Activated naive CD4-positive, alpha-beta T cell treated with anti-CD3 and anti-CD28 coated beads, Interleukin-2, amount 50 U/mL, for 16 hours (primary cell): ENCODE measurements around the gene FGF11.
"Not testable (repeated sequence)": the region's sequence is repeated elsewhere in the genome, so short reads cannot be mapped to it uniquely, and the experiment has no call there.

Experiments used
- DNase-seq: peaks from one replicate; pipeline ENCODE4 v3.0.0-alpha.2; 2020

Gene FGF11

GRCh38 chr17:7464081-7464480 lies 24.8 kb downstream of the FGF11 start:
- no peak for DNase-seq

DNA sequence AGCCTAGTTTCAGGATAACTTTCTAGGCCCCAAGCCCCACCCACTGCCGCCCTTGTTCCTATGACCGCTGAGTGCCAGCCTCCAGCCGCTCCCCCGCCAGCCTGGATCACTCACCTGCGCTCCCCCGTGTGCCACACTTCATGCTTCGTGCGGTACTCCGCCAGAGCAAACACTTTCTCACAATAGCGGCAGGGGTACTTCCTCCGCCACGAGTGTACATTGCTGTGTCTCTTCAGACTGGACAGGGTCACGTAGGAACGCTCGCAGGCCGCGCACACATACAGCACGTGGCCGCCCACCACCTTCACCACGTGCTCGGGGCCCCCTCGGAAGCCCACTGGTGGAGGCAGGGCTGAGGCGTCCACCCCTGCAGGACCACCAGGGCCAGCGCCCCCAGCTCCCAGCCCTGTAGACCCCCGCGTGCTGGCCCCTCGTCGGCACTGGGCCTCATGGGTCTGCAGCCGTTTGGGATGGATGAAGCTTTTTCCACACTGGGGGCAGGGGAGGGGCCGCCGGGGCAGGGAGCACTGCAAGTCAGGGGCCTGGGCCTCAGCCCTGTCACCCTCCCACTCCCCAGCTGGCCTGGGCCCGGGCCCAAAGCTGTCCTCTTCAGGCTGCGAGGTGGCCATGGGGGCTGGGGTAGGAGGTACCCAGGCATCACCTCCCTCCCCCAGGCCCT lies 26.4 kb downstream of the FGF11 start:
- DNase-seq, result no peak

- no peak for DNase-seq
Measured at GRCh38 chr17:7466318-7466638, 27.0 kb downstream of the FGF11 start.

DNA sequence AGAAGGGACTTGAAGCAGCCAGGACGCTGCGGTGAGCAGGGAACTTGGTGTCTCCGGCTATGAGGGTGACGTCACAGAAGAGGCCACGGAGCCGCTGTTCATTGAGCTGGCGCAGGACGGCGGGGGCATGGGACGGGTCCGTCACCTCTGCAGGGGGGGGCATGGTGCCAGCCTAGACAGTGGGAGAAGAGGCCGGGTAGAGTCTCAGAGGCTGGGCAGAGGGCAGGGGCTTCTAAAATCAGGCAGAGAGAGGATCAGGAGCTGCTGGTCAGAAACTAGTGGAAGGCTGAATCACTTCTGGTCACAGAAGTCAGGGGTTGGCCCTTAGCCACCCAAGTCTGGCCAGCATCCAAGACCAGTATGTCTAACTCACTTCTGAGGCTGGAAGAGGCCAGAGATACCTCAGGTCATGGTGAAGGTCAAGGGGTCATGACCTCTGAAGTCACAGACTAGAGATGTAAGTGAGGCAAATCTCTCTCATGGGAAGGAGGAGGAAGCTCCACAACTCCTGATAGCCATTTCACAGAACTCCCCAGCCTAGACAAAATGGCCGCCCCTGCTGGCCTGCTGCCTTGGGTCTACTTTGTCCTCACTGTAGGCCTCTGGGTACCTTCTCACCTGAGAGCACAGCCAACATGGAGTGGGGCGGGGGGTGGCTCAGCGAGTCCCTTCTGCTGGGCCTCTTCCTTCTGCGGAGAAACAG lies 27.5 kb downstream of the FGF11 start:
- no peak for DNase-seq

DNA sequence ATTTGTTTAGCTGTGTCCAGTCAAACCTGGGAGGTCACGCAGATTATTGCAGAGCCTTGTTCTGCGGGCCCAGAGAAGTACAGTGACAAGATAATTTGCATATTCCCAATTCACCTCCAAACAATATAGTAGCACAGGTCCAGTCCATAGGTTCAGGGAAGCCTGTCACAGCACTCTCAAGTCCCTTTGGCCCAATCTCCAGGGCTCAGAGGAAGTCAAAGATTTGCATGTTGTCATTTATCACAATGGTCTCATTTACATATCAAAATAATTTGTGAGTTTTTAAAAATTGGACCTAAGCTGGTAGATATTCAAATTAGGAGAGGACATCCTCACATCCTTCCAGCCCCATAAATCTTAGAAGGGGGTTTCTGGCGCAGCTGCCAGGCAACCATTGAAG lies 28.2 kb downstream of the FGF11 start:
- no peak for DNase-seq

DNA sequence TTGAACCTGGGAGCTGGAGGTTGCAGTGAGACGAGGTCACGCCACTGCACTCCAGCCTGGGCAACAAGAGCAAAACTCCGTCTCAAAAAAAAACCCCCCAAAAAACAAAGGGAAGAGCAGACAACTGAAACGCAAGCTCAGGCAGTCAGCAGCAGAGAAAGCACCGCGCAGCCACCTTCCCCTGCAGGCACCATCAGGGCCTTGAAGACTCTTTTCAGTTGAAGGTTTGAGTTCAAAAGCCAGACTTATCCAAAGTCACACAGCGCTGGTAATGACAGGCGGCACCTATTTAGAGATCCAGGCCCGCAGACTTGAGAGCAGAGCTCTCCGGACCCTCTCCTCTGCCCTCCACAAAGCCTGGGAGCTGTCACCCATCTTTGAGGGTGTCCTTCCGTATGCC lies 29.0 kb downstream of the FGF11 start:
- DNase-seq, result no peak

- no peak for DNase-seq
Measured at GRCh38 chr17:7468804-7469389, 29.6 kb downstream of the FGF11 start.

DNA sequence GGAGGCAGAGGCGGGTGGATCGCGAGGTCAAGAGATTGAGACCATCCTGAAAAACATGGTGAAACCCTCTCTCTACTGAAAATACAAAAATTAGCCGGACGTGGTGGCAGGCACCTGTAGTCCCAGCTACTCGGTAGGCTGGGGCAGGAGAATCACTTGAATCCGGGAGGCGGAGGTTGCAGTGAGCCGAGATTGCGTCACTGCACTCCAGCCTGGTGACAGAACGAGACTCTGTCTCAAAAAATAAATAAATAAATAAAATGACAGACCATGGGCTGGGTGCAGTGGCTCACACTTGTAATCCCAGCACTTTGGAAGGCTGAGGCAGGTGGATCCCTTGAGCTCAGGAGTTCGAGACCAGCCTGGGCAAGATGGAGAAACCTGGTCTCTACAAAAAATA lies 30.5 kb downstream of the FGF11 start:
- not testable (repeated sequence) for DNase-seq

- not testable (repeated sequence) for DNase-seq
Measured at GRCh38 chr17:7470457-7470973, 31.2 kb downstream of the FGF11 start.

- no peak for DNase-seq
Measured at GRCh38 chr17:7471729-7472128, 32.4 kb downstream of the FGF11 start.

GRCh38 chr17:7474767-7475166 lies 35.5 kb downstream of the FGF11 start:
- not testable (repeated sequence) for DNase-seq

- no peak for DNase-seq
Measured at GRCh38 chr17:7475764-7476422, 36.6 kb downstream of the FGF11 start.

DNA sequence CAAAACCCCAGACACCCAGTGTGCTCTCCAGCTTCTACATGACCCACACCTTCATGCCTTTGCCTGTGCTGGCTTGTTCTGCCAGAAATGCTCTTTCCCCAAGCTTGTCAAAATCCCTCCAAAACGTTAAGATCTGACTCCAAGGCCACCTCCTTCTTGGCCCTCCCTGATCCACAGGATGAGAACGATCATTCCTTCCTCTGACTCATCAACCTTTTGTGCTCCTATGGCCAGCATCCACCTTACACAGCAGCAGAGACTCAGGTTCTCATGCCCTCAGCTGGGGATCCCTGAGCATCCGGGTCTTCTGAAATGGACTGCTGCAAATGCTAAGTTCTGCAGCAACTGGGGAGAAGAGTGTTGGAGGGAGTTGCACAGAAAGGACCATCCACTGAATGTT lies 37.2 kb downstream of the FGF11 start:
- no peak for DNase-seq

DNA sequence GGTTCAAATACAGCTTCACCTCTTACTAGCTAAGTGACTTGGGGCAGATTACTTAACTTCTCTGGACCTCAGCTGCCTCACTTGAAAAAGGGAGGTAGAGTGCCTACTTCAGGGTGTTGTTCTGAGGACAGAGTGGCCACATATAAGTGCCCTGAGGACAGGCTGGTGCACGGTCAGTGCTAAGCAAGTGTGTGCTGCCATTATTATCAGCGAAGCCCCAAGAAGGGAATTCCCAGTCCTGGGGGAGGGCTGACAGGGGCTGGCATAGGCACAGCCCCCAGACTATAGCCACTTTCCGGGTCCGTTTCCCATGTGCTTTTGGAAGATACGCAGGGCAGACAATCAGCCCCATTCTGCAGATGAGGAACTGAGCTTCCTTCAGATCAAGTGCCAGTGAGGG lies 37.6 kb downstream of the FGF11 start:
- DNase-seq, result no peak

DNA sequence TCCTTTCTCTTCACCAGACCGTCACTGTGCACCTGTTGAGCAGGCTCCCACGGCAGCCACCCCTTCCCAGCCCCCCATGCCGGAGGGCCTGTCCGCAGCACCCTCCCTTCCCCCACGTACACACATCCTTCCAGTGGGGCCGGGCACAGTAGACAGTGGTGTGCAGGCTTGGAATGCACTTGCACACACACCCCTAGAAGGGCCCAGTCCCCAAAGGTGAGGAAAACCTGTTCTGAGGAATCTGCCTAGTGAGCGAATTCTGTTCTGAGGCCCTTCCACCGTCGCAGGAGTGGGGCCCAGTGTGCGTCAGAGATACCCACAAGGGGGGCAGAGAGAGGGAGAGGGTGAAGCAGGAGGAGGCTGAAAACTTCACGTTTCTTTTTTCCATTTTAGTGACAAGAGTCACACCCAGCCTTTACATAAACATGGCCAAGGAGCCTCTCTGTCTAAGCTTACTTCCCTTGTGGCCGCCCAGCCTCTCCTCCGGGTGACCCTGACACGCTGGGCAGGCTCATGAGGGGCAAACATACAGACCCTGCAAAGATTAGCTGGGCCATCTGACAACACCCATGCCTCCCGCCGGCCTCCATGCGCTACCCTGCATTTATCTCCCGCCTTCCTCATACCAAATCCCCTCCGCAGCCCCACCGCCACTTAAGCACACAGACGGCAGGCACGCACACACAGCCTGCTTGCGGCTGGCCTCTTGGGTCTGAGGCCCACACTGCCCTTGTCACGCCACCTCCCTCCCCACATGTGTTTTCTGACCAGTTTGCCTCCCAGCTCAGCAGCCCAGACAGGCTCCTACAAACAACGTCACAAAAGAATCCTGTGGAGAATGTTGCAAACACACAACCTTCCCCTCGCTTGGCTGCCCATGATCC lies 38.3 kb downstream of the FGF11 start:
- peak; percentile 40 for DNase-seq

- DNase-seq, result peak; percentile 56
Measured at GRCh38 chr17:7478276-7479212, 39.2 kb downstream of the FGF11 start.

DNA sequence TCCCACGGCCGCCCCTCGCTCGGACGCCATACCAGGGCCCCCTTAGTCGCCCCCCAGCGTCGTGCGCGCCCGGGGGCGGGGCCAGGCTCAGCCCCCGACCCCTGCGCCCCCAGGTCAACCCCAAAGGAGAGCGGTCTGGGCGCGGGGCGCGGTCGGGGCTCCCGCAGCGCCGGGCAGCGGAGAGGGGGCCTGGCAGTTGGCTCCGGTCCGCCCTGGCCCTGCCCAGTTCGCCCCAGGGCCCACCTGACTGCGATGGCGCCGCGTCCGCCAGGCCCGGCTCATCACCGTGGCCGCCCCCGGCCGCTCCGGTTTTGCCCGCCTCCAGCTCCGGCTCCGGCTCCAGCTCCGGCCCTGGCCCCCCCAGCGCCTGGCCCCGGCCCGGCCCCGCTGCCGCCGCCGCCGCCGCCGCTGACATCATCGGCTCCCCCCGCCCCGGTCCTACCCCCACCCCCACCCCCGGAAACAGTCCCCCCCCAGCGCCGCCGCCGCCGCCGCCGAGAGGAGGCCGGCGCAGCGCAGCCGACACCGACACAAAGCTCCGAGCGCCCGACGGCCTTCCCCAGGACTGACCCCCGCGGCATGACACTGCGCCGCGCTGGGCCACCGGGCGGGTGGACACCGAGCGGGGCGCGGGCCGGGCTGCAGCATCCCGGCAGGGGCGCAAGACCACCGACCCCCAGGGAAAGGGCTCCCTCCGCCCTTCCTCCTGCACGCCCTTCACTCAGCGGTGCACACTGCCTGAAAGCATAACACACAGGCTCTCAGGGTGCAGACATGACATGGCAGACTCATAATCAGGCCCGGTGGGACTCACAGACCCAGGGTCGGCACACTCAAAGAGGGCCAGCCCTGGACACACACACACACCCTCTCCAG lies 40.1 kb downstream of the FGF11 start, which contains the start of gene ZBTB4:
TSS of gene ZBTB4 (minus strand) at position 419 of the 876 bp plus-strand sequence. CDS start 12,830 bp downstream, outside the sequence.
- peak; percentile 66 for DNase-seq

- DNase-seq, result no peak
Measured at GRCh38 chr17:7480089-7480384, 40.7 kb downstream of the FGF11 start.

- DNase-seq, result not testable (repeated sequence)
Measured at GRCh38 chr17:7481275-7481674, 42.0 kb downstream of the FGF11 start, which contains the start of gene SLC35G6. SLC35G6 (plus strand) TSS chr17:7481446; CDS start chr17:7481517, 71 bp downstream.
